22Rv1 (cell line): Measurements from ENCODE around the gene S1PR2.

Experiments used
- ZFX ChIP-seq: fragments of 450-650 bp; IDR thresholded peaks from 2 replicates; pipeline ENCODE4 v1.6.1; 2017; ENCODE audit warnings: antibody characterized with exemption, borderline replicate concordance
- TF ChIP-seq, protein P1 (sequence below): fragments of 450-650 bp; IDR thresholded peaks from 2 replicates; pipeline ENCODE4 v1.5.1; 2017; ENCODE audit warnings: mild to moderate bottlenecking

DNA sequence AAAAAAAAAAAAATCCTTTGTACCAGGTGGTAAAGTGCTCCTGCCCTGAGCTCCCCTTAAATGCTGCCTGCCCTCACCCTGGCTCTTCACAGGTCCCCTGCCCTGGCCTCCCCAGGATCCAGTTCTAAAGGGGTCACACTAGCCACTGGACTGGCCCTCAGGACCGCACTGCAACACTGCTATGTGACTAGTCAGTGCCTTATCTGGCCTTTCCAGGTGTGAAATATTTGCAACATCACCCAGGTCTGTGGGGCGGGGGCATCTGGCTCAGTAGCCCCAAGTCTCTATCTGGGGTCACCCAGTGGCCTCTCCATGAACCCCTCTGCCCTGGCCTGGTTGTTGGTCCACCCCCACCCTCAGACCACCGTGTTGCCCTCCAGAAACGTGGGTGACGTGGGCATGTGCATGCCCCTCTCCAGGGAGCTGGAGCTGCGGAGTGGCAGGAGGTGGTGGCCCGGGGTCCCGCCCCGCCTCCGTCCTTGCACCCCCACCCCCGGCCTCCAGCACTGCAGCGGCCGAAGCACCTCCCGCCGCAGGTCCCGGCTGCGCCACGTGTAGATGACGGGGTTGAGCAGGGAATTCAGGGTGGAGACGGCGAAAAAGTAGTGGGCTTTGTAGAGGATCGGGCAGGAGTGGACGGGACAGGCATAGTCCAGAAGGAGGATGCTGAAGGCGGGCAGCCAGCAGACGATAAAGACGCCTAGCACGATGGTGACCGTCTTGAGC lies 7.5 kb downstream of the S1PR2 start:
- TF ChIP-seq, protein P1, sequence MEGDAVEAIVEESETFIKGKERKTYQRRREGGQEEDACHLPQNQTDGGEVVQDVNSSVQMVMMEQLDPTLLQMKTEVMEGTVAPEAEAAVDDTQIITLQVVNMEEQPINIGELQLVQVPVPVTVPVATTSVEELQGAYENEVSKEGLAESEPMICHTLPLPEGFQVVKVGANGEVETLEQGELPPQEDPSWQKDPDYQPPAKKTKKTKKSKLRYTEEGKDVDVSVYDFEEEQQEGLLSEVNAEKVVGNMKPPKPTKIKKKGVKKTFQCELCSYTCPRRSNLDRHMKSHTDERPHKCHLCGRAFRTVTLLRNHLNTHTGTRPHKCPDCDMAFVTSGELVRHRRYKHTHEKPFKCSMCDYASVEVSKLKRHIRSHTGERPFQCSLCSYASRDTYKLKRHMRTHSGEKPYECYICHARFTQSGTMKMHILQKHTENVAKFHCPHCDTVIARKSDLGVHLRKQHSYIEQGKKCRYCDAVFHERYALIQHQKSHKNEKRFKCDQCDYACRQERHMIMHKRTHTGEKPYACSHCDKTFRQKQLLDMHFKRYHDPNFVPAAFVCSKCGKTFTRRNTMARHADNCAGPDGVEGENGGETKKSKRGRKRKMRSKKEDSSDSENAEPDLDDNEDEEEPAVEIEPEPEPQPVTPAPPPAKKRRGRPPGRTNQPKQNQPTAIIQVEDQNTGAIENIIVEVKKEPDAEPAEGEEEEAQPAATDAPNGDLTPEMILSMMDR = no peak
- no peak for TF ChIP-seq ZFX
